Stimulated activated CD4-positive, alpha-beta T cell treated with anti-CD3 and anti-CD28 coated beads, TNF-alpha, amount 100 ng/mL, for 48 hours (primary cell): Measurements from ENCODE around the gene ST3GAL5.

Experiments used
- DNase-seq, 3 donors: peaks; one replicate each; pipeline ENCODE4 v3.0.0-alpha.2; 2020; ENCODE audit warnings: low read depth in 3 of 3

ST3GAL5 gene

GRCh38 chr2:85806358-85807118, 82.3 kb downstream of the ST3GAL5 start:
- no peak for DNase-seq

- DNase-seq: no peak
These were observed 84.2 kb downstream of the ST3GAL5 start for GRCh38 chr2:85804583-85804982.

- DNase-seq: no peak
These were observed 84.9 kb downstream of the ST3GAL5 start for GRCh38 chr2:85803704-85804425.

GRCh38 chr2:85802354-85803103, 86.3 kb downstream of the ST3GAL5 start:
- DNase-seq: no peak

GRCh38 chr2:85801871-85802270, 86.9 kb downstream of the ST3GAL5 start:
- DNase-seq: no peak

- DNase-seq: no peak
These were observed 88.2 kb downstream of the ST3GAL5 start for GRCh38 chr2:85800586-85800985.

GRCh38 chr2:85799215-85799956, 89.4 kb downstream of the ST3GAL5 start:
- DNase-seq: no peak

- DNase-seq: no peak
These were observed 90.9 kb downstream of the ST3GAL5 start for GRCh38 chr2:85797921-85798320.

- no peak for DNase-seq
These were observed 91.5 kb downstream of the ST3GAL5 start for GRCh38 chr2:85797263-85797660.

- no peak for DNase-seq
These were observed 92.2 kb downstream of the ST3GAL5 start for GRCh38 chr2:85796341-85797262.

GRCh38 chr2:85796046-85796340, 92.8 kb downstream of the ST3GAL5 start:
- DNase-seq: no peak

- DNase-seq: no peak
These were observed 93.3 kb downstream of the ST3GAL5 start for GRCh38 chr2:85795331-85796045.

- no peak for DNase-seq
These were observed 94.2 kb downstream of the ST3GAL5 start for GRCh38 chr2:85794491-85795121.

GRCh38 chr2:85794038-85794441, 94.8 kb downstream of the ST3GAL5 start:
- DNase-seq: no peak

- no peak for DNase-seq
These were observed 95.2 kb downstream of the ST3GAL5 start for GRCh38 chr2:85793584-85793983.

- no peak for DNase-seq
These were observed 95.9 kb downstream of the ST3GAL5 start for GRCh38 chr2:85792783-85793441.

- no peak for DNase-seq
These were observed 96.9 kb downstream of the ST3GAL5 start for GRCh38 chr2:85791704-85792565.

GRCh38 chr2:85790499-85791188, 98.1 kb downstream of the ST3GAL5 start:
- no peak for DNase-seq
